ENCODE data around the gene DNAJC11. TPM values are rescaled to one million over a fixed set of nuclear protein-coding genes. Genes with fewer than 3 reads are reported as not detected.

The DNAJC11 gene
- total and polyA plus RNA-seq, 7 donors: 21.0 to 48.5 (median 33.0) TPM

- DNase-seq: peak; percentile 6
Measured at GRCh38 chr1:6730880-6731279, 29.3 kb upstream of the DNAJC11 start.

GRCh38 chr1:6730473-6730872, 28.9 kb upstream of the DNAJC11 start:
- intact Hi-C loops (cut with DNase I): no loop called here
- Histone ChIP-seq H3K4me1 (peaks cover 0 to 6% (median 3%) of the 10 kb centered on the region in 4 donors), H3K4me3 (no peak overlapping the region), H3K27ac (no peak overlapping the region), H3K36me3 (no peaks in the 10 kb centered on the region), H3K27me3 (no peaks in the 10 kb centered on the region), H3K9me3 (no peaks in the 10 kb centered on the region)
- no peak for DNase-seq
- TF ChIP-seq POLR2AphosphoS5 (IDR thresholded peaks at IDR 0.05) (no peak), EP300 (IDR thresholded peaks at IDR 0.05) (no peak), CTCF (IDR thresholded peaks at IDR 0.05) (no peak), POLR2A (IDR thresholded peaks at IDR 0.05) (no peak)
- 23 to 35% methylated on average over 11 of the region's 11 CpGs for WGBS, 2 donors

More at GRCh38 chr1:6730880-6731279, 29.3 kb upstream of the DNAJC11 start:
- Histone ChIP-seq H3K9me3 (no peaks in the 10 kb centered on the region), H3K27ac (no peak overlapping the region), H3K4me3 (no peak overlapping the region), H3K36me3 (no peaks in the 10 kb centered on the region), H3K4me1 (peaks cover 0 to 6% (median 3%) of the 10 kb centered on the region in 4 donors), H3K27me3 (no peaks in the 10 kb centered on the region)
- WGBS, 2 donors: 20 to 67% methylated on average over 6 of the region's 6 CpGs
- intact Hi-C loops (cut with DNase I): no loop called here
- TF ChIP-seq EP300 (IDR thresholded peaks at IDR 0.05): no peak
- TF ChIP-seq POLR2AphosphoS5 (IDR thresholded peaks at IDR 0.05): no peak
- no peak for TF ChIP-seq CTCF (IDR thresholded peaks at IDR 0.05)
- TF ChIP-seq POLR2A (IDR thresholded peaks at IDR 0.05): no peak

GRCh38 chr1:6727535-6727934, 25.9 kb upstream of the DNAJC11 start:
- Histone ChIP-seq H3K36me3 (no peaks in the 10 kb centered on the region), H3K9me3 (no peaks in the 10 kb centered on the region), H3K27ac (no peak overlapping the region), H3K4me1 (peaks cover 0 to 14% (median 7%) of the 10 kb centered on the region in 4 donors), H3K4me3 (no peak overlapping the region), H3K27me3 (no peaks in the 10 kb centered on the region)
- TF ChIP-seq EP300 (IDR thresholded peaks at IDR 0.05) (no peak), CTCF (IDR thresholded peaks at IDR 0.05) (peak in 3 of 4 experiments; percentile 52 to 83 (median 64))
- WGBS, 2 donors: 36 to 40% methylated on average over 6 of the region's 6 CpGs
- intact Hi-C loops (cut with DNase I): no loop called here
- DNase-seq: no peak

GRCh38 chr1:6726253-6726652, 24.6 kb upstream of the DNAJC11 start:
- no peak for TF ChIP-seq POLR2A (IDR thresholded peaks at IDR 0.05)
- no peak for TF ChIP-seq POLR2AphosphoS5 (IDR thresholded peaks at IDR 0.05)
- TF ChIP-seq EP300 (IDR thresholded peaks at IDR 0.05): no peak
- no peak for TF ChIP-seq CTCF (IDR thresholded peaks at IDR 0.05)
- DNase-seq: no peak
- no peaks in the 10 kb centered on the region for H3K9me3 ChIP-seq
- H3K36me3 ChIP-seq: no peaks in the 10 kb centered on the region
- 93 to 94% methylated on average over 7 of the region's 7 CpGs for WGBS, 2 donors
- peaks cover 0 to 14% (median 7%) of the 10 kb centered on the region in 4 donors for H3K4me1 ChIP-seq
- no peaks in the 10 kb centered on the region for H3K27me3 ChIP-seq
- intact Hi-C loops (cut with DNase I): no loop called here
- no peak overlapping the region for H3K27ac ChIP-seq
- H3K4me3 ChIP-seq: no peak overlapping the region

- H3K4me3 ChIP-seq: no peak overlapping the region
- intact Hi-C loops (cut with DNase I): loop anchor here (5.0 kb wide), 2 partner anchors 168 to 923 kb away; no protein-coding TSS in a partner anchor
- no peaks in the 10 kb centered on the region for H3K36me3 ChIP-seq
- peaks cover 0 to 14% (median 7%) of the 10 kb centered on the region in 4 donors for H3K4me1 ChIP-seq
- H3K27me3 ChIP-seq: no peaks in the 10 kb centered on the region
- DNase-seq: no peak
- H3K9me3 ChIP-seq: no peaks in the 10 kb centered on the region
- peak overlapping the region in 1 of 4 donors; percentile 52 for H3K27ac ChIP-seq
- TF ChIP-seq EP300 (IDR thresholded peaks at IDR 0.05): no peak
- no peak for TF ChIP-seq CTCF (IDR thresholded peaks at IDR 0.05)
- 82 to 89% methylated on average over 9 of the region's 9 CpGs for WGBS, 2 donors
Measured at GRCh38 chr1:6724517-6725141, 23.0 kb upstream of the DNAJC11 start.
